AG04449 (cell line): ENCODE measurements around the gene SIRPG.

Source experiments
- CTCF ChIA-PET: fragments of 350-600 bp; formaldehyde crosslinking; extraction: SDS; loops from one replicate; lab custom pipeline; 2021; ENCODE audit warnings: antibody characterized with exemption; lab: Yijun Ruan, JAX
- POLR2A ChIA-PET: fragments of 400-600, 350-600 bp; formaldehyde crosslinking; extraction: SDS; loops from one replicate; lab custom pipeline; 2020; ENCODE audit warnings: antibody characterized with exemption, inconsistent platforms; lab: Yijun Ruan, JAX
- DNase-seq: peaks from one replicate; pipeline ENCODE4 v3.0.0-alpha.2; 2010; ENCODE audit warnings: low read depth, low spot score
- H3K4me3 ChIP-seq: 2 replicates; pipeline ENCODE4 v1.5.1; 2011; ENCODE audit warnings: low read depth, mild to moderate bottlenecking, control low read depth, low read length
- TF ChIP-seq, protein P1 (sequence below): IDR thresholded peaks from one replicate; pipeline ENCODE4 v1.5.1; 2011; ENCODE audit warnings: mild to moderate bottlenecking, moderate library complexity, low read length, control low read depth, inconsistent platforms; ENCODE audit not compliant: insufficient read depth; ENCODE audit errors: missing control alignments

Gene SIRPG

DNA sequence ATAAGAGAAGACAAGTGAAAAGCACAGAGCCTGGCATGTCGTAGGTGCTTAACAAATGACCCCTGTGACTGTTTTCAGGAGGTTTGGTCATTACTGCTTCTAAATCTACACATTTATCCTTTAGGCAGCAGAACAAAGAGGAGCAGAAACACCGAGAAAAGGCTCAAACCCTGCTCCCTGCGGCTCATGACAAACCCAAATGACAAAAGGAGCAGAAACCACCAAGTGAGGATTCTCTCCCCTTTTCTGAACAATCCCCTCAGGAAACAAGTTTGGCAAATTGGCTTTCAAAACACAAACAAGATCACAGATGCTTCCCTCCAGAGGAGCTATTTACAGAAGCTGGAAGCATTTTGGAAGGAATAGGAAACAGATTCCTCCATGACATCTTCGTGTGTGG is 15.8 kb upstream of the SIRPG start:
- TF ChIP-seq, protein P1, sequence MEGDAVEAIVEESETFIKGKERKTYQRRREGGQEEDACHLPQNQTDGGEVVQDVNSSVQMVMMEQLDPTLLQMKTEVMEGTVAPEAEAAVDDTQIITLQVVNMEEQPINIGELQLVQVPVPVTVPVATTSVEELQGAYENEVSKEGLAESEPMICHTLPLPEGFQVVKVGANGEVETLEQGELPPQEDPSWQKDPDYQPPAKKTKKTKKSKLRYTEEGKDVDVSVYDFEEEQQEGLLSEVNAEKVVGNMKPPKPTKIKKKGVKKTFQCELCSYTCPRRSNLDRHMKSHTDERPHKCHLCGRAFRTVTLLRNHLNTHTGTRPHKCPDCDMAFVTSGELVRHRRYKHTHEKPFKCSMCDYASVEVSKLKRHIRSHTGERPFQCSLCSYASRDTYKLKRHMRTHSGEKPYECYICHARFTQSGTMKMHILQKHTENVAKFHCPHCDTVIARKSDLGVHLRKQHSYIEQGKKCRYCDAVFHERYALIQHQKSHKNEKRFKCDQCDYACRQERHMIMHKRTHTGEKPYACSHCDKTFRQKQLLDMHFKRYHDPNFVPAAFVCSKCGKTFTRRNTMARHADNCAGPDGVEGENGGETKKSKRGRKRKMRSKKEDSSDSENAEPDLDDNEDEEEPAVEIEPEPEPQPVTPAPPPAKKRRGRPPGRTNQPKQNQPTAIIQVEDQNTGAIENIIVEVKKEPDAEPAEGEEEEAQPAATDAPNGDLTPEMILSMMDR, result no peak
- no peak for DNase-seq
- no peak overlapping the region for H3K4me3 ChIP-seq
- CTCF ChIA-PET, result no interaction called here
- POLR2A ChIA-PET, result no interaction called here

DNA sequence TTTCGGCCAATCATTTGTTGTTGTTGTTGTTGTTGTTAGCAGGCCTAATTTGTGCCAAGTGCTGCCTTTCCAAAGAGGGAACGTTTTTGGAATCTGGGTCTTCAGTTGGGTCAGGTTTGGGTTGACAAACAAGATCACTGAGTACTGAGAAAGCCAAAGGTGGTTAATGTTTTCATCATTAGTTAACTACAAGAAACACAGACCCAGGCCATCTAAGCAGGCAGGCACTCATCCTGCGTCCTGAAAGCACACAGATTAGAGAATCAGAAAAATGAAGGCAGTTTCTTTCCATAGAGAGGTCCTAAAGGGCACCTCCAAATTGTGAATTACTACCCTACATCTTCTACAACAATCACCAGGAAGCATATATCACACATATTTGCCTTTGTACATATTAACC is 15.1 kb upstream of the SIRPG start:
- no peak overlapping the region for H3K4me3 ChIP-seq
- POLR2A ChIA-PET, result no interaction called here
- TF ChIP-seq, protein P1, result no peak
- DNase-seq, result no peak
- CTCF ChIA-PET, result no interaction called here

DNA sequence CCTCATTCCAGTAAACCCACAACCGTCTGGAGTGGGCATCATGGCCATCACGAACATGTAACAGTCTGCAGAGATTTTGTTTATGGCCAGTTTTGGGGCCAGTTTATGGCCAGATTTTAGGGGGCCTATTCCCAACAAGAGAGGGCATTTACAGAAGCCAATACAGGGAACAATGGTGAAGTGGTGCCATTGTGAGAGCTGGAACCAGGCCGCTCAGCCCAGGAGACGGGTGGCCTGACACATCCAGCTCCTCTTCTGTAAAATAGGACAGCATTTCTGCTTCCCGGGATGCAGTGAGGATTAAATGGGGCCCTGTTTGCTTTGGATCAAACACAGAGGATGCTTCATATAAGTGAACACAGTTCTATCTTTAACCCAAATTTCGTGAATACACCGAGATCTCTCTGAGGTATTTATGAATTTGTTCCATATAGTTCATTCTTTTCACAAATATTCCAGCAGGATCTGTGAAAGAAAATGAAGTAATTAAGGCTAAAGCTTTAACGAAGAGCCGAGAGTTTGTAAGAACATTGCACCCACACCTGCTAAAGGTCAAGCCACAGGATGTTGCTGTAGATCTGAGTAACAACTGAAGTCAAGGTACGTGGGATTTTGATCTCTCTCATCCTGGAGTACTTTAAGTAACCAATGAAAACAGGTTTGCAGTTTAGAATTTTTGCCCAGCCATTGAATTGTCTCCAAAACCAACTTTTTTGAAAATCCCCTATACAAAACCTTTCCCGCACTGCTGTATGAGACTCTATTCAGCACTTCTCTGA is 14.5 kb upstream of the SIRPG start:
- TF ChIP-seq, protein P1, result no peak
- no peak for DNase-seq
- H3K4me3 ChIP-seq, result no peak overlapping the region
- POLR2A ChIA-PET, result no interaction called here
- CTCF ChIA-PET, result no interaction called here

DNA sequence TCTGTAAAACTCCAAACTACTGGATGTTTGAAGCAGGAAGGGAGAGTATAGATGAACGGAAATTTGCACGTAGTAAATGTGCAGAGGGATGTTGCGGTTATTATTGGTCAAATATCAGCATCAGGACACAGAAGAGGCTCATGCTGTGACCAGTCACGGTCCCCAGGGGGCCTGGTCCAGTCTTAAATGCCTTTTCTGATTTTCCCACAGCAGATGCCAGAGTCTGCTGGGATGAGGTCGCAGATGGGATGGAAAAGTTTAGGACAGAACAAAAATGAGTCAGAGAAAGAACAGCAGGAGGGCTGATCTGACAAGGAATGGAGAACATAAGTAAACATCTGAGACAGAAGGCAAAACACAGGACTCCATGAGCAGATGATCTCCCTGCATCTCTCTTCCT is 11.7 kb upstream of the SIRPG start:
- POLR2A ChIA-PET, result no interaction called here
- H3K4me3 ChIP-seq, result no peak overlapping the region
- CTCF ChIA-PET, result no interaction called here
- TF ChIP-seq, protein P1, result no peak
- DNase-seq, result no peak

DNA sequence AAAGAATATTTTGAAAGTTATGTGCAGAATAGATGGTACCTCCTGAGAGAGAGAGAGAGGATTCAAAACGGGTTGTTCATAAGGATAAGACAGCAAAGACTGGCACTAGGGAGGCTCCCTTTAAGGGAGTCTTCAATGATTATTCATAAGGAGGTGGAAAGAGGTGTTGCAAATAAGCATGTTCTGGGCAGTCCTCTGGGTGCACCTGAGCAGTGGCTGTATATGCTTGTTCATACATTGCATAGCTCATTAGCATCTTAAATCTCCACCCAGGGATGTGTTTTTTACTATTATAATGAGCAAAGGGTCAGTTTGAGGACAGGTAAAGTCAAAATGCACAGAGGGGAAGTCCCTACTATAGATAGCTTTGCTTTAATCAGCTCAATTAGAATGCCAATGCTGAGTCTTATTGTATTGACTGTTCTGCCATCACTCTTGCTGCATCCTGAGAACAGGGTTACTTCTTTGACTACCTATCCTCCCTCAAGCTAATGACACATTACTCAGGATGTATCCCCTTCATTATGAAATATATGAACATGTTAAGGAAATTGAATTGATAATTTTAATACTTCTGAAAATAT is 10.0 kb upstream of the SIRPG start:
- no peak overlapping the region for H3K4me3 ChIP-seq
- CTCF ChIA-PET, result no interaction called here
- no peak for DNase-seq
- POLR2A ChIA-PET, result no interaction called here
- TF ChIP-seq, protein P1, result no peak

DNA sequence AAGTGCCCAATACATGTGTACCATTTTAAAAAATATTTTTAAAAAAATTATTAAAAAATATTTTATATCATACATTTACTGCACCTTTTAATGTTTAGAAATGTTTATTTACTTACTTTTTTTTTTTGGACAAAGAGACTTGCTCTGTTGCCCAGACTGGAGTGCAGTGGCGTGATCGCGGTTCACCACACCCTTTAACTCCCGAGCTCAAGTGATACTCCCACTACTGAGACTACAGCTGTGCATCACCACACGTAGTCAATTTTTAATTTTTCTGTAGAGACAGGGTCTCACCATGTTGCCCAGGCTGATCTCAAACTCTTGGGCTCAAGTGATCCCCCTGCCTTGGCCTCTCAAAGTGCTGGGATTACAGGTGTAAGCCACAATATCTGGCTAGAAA is 9.2 kb upstream of the SIRPG start:
- ChIA-PET CTCF (no interaction called here), POLR2A (no interaction called here)
- no peak overlapping the region for H3K4me3 ChIP-seq

More for the DNA sequence above, 9.2 kb upstream of the SIRPG start:
- TF ChIP-seq, protein P1, result no peak
- DNase-seq, result no peak
